ENCODE results near the gene SLC9A3. TPM values are rescaled to one million over a fixed set of nuclear protein-coding genes. Genes with fewer than 3 reads are reported as not detected.
A peak's percentile ranks its signal among the peaks of the same experiment; 100 is the strongest.

The SLC9A3 gene
- total RNA-seq, 1 experiment from 2014 or later, result 1.5 TPM

DNA sequence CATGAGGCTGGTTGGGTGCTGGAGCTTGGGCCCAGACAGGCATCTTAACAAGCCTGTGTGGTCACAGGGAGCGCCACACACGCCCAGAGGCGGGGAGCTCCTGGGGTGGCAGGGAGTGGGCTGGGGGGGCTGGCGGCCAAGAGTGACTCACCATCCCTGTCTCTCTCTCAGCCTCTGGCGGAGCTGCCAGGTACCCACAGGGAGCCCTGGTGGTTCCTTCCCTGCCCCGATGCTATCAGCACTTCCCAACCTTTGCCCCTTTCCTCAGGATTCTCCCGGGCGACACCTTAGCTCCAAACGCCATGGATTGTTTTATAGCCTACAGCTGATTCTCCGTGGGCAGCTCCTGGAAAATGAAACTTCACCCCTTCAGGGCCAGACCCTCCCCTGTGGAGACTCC is 5.5 kb downstream of the SLC9A3 start:
- DNase-seq (ENCODE audit: low read depth, low spot score), result no peak
- ATAC-seq, result peak; percentile 10; the same call in 1 of the 2 replicates
- intact Hi-C loops (cut with micrococcal nuclease), result no loop called here

More for the DNA sequence above, 5.5 kb downstream of the SLC9A3 start:
- TF ChIP-seq SIN3A (IDR thresholded peaks at IDR 0.05; ENCODE audit: low read depth) (no peak), EZH2phosphoT487 (IDR thresholded peaks at IDR 0.05; ENCODE audit: borderline replicate concordance) (no peak), POLR2AphosphoS5 (IDR thresholded peaks at IDR 0.05; ENCODE audit: low read depth, low read length) (no peak), POLR2A (IDR thresholded peaks at IDR 0.05; ENCODE audit: borderline replicate concordance, extremely low read depth, insufficient read depth, insufficient read length) (no peak), ZNF274 (IDR thresholded peaks at IDR 0.05; ENCODE audit: low read depth, low read length) (no peak), SRF (IDR thresholded peaks at IDR 0.05; ENCODE audit: low read depth) (no peak), ELF1 (IDR thresholded peaks at IDR 0.05; ENCODE audit: borderline replicate concordance, low read depth) (no peak), TCF7L2 (IDR thresholded peaks at IDR 0.05; ENCODE audit: borderline replicate concordance, extremely low read depth, insufficient read depth, insufficient read length) (no peak), ZFX (IDR thresholded peaks at IDR 0.05) (no peak), MAX (IDR thresholded peaks at IDR 0.05) (no peak), CTCF (IDR thresholded peaks at IDR 0.05 in 2 of 3, conservative IDR thresholded peaks at IDR 0.05 in 1 of 3; ENCODE audit: borderline replicate concordance in 1 of 3, insufficient read depth in 1 of 3, low read depth in 2 of 3, low read length in 2 of 3) (no peak), RAD21 (IDR thresholded peaks at IDR 0.05; ENCODE audit: low read depth) (no peak), EZH2 (IDR thresholded peaks at IDR 0.05) (no peak), SP1 (IDR thresholded peaks at IDR 0.05; ENCODE audit: low read depth) (no peak), REST (IDR thresholded peaks at IDR 0.05; ENCODE audit: low read depth) (no peak), CBX3 (IDR thresholded peaks at IDR 0.05; ENCODE audit: low read depth) (no peak), YY1 (IDR thresholded peaks at IDR 0.05; ENCODE audit: extremely low read depth, insufficient replicate concordance, low read depth, low read length) (no peak), FOSL1 (IDR thresholded peaks at IDR 0.05; ENCODE audit: low read depth) (no peak), EGR1 (IDR thresholded peaks at IDR 0.05; ENCODE audit: low read depth) (no peak)
- TF ChIP-seq, protein P1, sequence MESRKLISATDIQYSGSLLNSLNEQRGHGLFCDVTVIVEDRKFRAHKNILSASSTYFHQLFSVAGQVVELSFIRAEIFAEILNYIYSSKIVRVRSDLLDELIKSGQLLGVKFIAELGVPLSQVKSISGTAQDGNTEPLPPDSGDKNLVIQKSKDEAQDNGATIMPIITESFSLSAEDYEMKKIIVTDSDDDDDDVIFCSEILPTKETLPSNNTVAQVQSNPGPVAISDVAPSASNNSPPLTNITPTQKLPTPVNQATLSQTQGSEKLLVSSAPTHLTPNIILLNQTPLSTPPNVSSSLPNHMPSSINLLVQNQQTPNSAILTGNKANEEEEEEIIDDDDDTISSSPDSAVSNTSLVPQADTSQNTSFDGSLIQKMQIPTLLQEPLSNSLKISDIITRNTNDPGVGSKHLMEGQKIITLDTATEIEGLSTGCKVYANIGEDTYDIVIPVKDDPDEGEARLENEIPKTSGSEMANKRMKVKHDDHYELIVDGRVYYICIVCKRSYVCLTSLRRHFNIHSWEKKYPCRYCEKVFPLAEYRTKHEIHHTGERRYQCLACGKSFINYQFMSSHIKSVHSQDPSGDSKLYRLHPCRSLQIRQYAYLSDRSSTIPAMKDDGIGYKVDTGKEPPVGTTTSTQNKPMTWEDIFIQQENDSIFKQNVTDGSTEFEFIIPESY (IDR thresholded peaks at IDR 0.05; ENCODE audit: extremely low read depth, insufficient replicate concordance, low read length), result no peak
- H3K27me3 ChIP-seq (ENCODE audit: insufficient read depth, low read length), result no peaks in the 10 kb centered on the region; the same call in 1 of the 2 replicates
- ChIA-PET CTCF (no interaction called here), POLR2A (no interaction called here), RAD21 (ENCODE audit: low non-redundant PET in 1 of 2, low total read pairs in 2 of 2, uncharacterized antibody in 2 of 2, unreplicated experiment in 2 of 2) (no interaction called here)
- no peak overlapping the region for H3K4me2 ChIP-seq (ENCODE audit: low read length)
- no peak overlapping the region for H3K9ac ChIP-seq (ENCODE audit: low read length)
- H3K27ac ChIP-seq (ENCODE audit: low read depth, low read length), result no peak overlapping the region
- no peaks in the 10 kb centered on the region for H3K36me3 ChIP-seq (ENCODE audit: control insufficient read depth in 1 of 2, insufficient read depth in 2 of 2, low read length in 2 of 2)
- H2AFZ ChIP-seq (ENCODE audit: low read depth, low read length, poor library complexity, severe bottlenecking), result no peak overlapping the region
- H3K79me2 ChIP-seq (ENCODE audit: insufficient read depth, low read length), result no peaks in the 10 kb centered on the region
- no peak overlapping the region for H3K4me3 ChIP-seq (replicated peaks in 1 of 2; ENCODE audit: low read depth in 1 of 2, low read length in 2 of 2)
- no peaks in the 10 kb centered on the region for H3K4me1 ChIP-seq (ENCODE audit: control insufficient read depth in 1 of 2, insufficient read depth in 2 of 2, low read length in 2 of 2)
- no peaks in the 10 kb centered on the region for H3K9me2 ChIP-seq (ENCODE audit: insufficient read depth)
- H3K9me3 ChIP-seq (ENCODE audit: control insufficient read depth in 1 of 2, insufficient read depth in 1 of 2, low read depth in 1 of 2, low read length in 2 of 2), result no peaks in the 10 kb centered on the region
- no TSS peak for BruUV-seq (replicated peaks)
- no peaks in the 10 kb centered on the region for H4K20me1 ChIP-seq (ENCODE audit: insufficient read depth)
